ENCODE data around the gene MDH1.

- no peak for TF ChIP-seq CTCF (IDR thresholded peaks at IDR 0.05)
- TF ChIP-seq RFX5 (IDR thresholded peaks at IDR 0.05) = no peak
- no peak for TF ChIP-seq RCOR1 (IDR thresholded peaks at IDR 0.05; ENCODE audit: low read depth, low read length)
- TF ChIP-seq POLR2A (IDR thresholded peaks at IDR 0.05; ENCODE audit: low read length) = no peak
- no peak for TF ChIP-seq EP300 (IDR thresholded peaks at IDR 0.05)
- no peak for TF ChIP-seq REST (IDR thresholded peaks at IDR 0.05)
- no peak for TF ChIP-seq JUN (IDR thresholded peaks at IDR 0.05)
- TF ChIP-seq SMC3 (IDR thresholded peaks at IDR 0.05) = no peak
- TF ChIP-seq MYC (IDR thresholded peaks at IDR 0.05; ENCODE audit: borderline replicate concordance, low read length) = no peak
Measured at GRCh38 chr2:63598981-63599380, 10.2 kb downstream of the MDH1 start.

Data from A549 (cell line).